ENCODE measurements around the gene TMEM100. TPM values are rescaled to one million over a fixed set of nuclear protein-coding genes. Genes with fewer than 3 reads are reported as not detected.

The TMEM100 gene
- total RNA-seq, 1 experiment from 2014 or later, result not detected

GRCh38 chr17:55742272-55743102, 19.8 kb upstream of the TMEM100 start:
- H3K9me2 ChIP-seq (replicated peaks; ENCODE audit: low read length), result no peaks in the 10 kb centered on the region
- peak overlapping the region; percentile 50 for H3K4me2 ChIP-seq (ENCODE audit: low read length)
- H3K9ac ChIP-seq (ENCODE audit: low read length), result no peak overlapping the region
- H3K4me1 ChIP-seq (ENCODE audit: insufficient read depth, low read length), result peaks cover 11% of the 10 kb centered on the region
- H3K9me3 ChIP-seq (ENCODE audit: low read length), result no peaks in the 10 kb centered on the region
- ChIA-PET CTCF (no interaction called here), POLR2A (ENCODE audit: unreplicated experiment) (no interaction called here)
- no TSS peak for BruUV-seq (replicated peaks)
- peaks cover 8% of the 10 kb centered on the region for H3K27me3 ChIP-seq (ENCODE audit: low read length)
- ATAC-seq, result no peak
- DNase-seq, result no peak
- H3F3A ChIP-seq (ENCODE audit: low read length, unreplicated experiment), result no peaks in the 10 kb centered on the region
- H4K20me1 ChIP-seq (ENCODE audit: low read length), result no peaks in the 10 kb centered on the region
- H3K79me2 ChIP-seq (ENCODE audit: low read length), result no peaks in the 10 kb centered on the region
- 0 out of 2 replicates have a peak overlapping the region, but pooled peaks have one; percentile 1 for H3K27ac ChIP-seq (ENCODE audit: low read length)
- intact Hi-C loops (cut with micrococcal nuclease), result loop anchor here (2.0 kb wide), 1 partner anchor 28 kb away; no protein-coding TSS in a partner anchor
- H3K4me3 ChIP-seq (ENCODE audit: low read length), result peak overlapping the region; percentile 4; the same call in 1 of the 2 replicates
- no peaks in the 10 kb centered on the region for H3K36me3 ChIP-seq (ENCODE audit: low read depth, low read length)
- TF ChIP-seq EZH2 (IDR thresholded peaks at IDR 0.05; ENCODE audit: low read length, unreplicated experiment) (no peak), EZH2phosphoT487 (IDR thresholded peaks at IDR 0.05; ENCODE audit: borderline replicate concordance, low read length) (no peak), CTCF (conservative IDR thresholded peaks at IDR 0.05; ENCODE audit: low read depth, low read length) (no peak)
- peak overlapping the region; percentile 14; the same call in 1 of the 2 replicates for H2AFZ ChIP-seq (ENCODE audit: low read length)

GRCh38 chr17:55741356-55741700, 18.7 kb upstream of the TMEM100 start:
- CTCF ChIA-PET, result no interaction called here
- Histone ChIP-seq H3F3A (ENCODE audit: low read length, unreplicated experiment) (no peaks in the 10 kb centered on the region), H3K9me2 (replicated peaks; ENCODE audit: low read length) (no peaks in the 10 kb centered on the region), H3K4me1 (ENCODE audit: insufficient read depth, low read length) (peaks cover 11% of the 10 kb centered on the region), H3K9me3 (ENCODE audit: low read length) (no peaks in the 10 kb centered on the region), H3K4me2 (ENCODE audit: low read length) (no peak overlapping the region), H3K79me2 (ENCODE audit: low read length) (no peaks in the 10 kb centered on the region), H3K36me3 (ENCODE audit: low read depth, low read length) (no peaks in the 10 kb centered on the region), H3K4me3 (ENCODE audit: low read length) (no peak overlapping the region), H4K20me1 (ENCODE audit: low read length) (no peaks in the 10 kb centered on the region), H3K27ac (ENCODE audit: low read length) (no peak overlapping the region), H2AFZ (ENCODE audit: low read length) (no peak overlapping the region), H3K9ac (ENCODE audit: low read length) (no peak overlapping the region), H3K27me3 (ENCODE audit: low read length) (peaks cover 8% of the 10 kb centered on the region)
- no peak for DNase-seq
- no peak for ATAC-seq
- intact Hi-C loops (cut with micrococcal nuclease), result no loop called here
- TF ChIP-seq EZH2 (IDR thresholded peaks at IDR 0.05; ENCODE audit: low read length, unreplicated experiment) (no peak), EZH2phosphoT487 (IDR thresholded peaks at IDR 0.05; ENCODE audit: borderline replicate concordance, low read length) (no peak), CTCF (conservative IDR thresholded peaks at IDR 0.05; ENCODE audit: low read depth, low read length) (no peak)
- POLR2A ChIA-PET (ENCODE audit: unreplicated experiment), result no interaction called here
- BruUV-seq (replicated peaks), result no TSS peak

All from PC-3 (cell line).